Fibroblast of lung (primary cell): ENCODE measurements around the gene PRG3.

Source experiments
- EZH2 ChIP-seq: IDR thresholded peaks from 2 replicates; pipeline ENCODE4 v1.5.1; 2012; ENCODE audit warnings: low read length, control low read depth, mild to moderate bottlenecking; ENCODE audit errors: missing control alignments
- TF ChIP-seq, protein P1 (sequence below), 2 donors: IDR thresholded peaks in 1 of 2; conservative IDR thresholded peaks in 1 of 2; 1 replicate in 1 of 2; 2 replicates in 1 of 2; pipeline ENCODE4 v1.5.1; 2011 to 2012; ENCODE audit warnings: low read length in 2 of 2, control low read depth in 1 of 2, inconsistent platforms in 1 of 2, low read depth in 1 of 2, mild to moderate bottlenecking in 1 of 2

DNA sequence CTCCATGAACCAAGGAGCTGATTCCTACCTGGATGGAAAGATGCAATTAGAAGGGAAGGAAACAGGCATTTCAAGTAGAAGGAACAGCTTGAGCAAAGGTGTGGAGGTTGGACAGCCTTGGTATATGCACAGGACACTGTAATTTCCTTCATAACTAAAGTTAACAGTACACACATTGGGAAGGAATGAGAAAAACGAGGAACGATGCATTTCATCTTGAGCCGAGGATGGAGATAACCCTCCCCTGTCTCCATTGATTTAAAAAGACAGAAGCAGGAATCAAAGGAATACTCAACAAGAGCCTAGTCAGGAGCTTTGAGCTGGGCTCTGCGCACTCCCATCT lies 11.8 kb upstream of the PRG3 start:
- TF ChIP-seq EZH2, result no peak
- TF ChIP-seq, protein P1, sequence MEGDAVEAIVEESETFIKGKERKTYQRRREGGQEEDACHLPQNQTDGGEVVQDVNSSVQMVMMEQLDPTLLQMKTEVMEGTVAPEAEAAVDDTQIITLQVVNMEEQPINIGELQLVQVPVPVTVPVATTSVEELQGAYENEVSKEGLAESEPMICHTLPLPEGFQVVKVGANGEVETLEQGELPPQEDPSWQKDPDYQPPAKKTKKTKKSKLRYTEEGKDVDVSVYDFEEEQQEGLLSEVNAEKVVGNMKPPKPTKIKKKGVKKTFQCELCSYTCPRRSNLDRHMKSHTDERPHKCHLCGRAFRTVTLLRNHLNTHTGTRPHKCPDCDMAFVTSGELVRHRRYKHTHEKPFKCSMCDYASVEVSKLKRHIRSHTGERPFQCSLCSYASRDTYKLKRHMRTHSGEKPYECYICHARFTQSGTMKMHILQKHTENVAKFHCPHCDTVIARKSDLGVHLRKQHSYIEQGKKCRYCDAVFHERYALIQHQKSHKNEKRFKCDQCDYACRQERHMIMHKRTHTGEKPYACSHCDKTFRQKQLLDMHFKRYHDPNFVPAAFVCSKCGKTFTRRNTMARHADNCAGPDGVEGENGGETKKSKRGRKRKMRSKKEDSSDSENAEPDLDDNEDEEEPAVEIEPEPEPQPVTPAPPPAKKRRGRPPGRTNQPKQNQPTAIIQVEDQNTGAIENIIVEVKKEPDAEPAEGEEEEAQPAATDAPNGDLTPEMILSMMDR (conservative IDR thresholded peaks at IDR 0.05 in 1 of 2, IDR thresholded peaks at IDR 0.05 in 1 of 2; ENCODE audit: low read depth in 1 of 2, low read length in 2 of 2), result no peak
